H1 (cell line): ENCODE results near the gene ATP6V0E2. TPM values are rescaled to one million over a fixed set of nuclear protein-coding genes. Genes with fewer than 3 reads are reported as not detected.
A peak's percentile ranks its signal among the peaks of the same experiment; 100 is the strongest.

Experiments
- CTCF ChIA-PET: fragments of 300-600 bp; sonication (Branson Sonifier 250); formaldehyde crosslinking; loops from one replicate; lab custom pipeline; 2021; ENCODE audit not compliant: partially characterized antibody; lab: Charles Lee
- POLR2A ChIA-PET: fragments of 300-600 bp; sonication (Branson Sonifier 250); formaldehyde crosslinking; loops from one replicate; lab custom pipeline; 2021; ENCODE audit warnings: inconsistent platforms; ENCODE audit not compliant: partially characterized antibody; lab: Charles Lee
- DNase-seq, 2 experiments: peaks; one replicate each; pipeline versions ENCODE4 v3.0.0 to v3.0.0-alpha.2; 2010 to 2022; ENCODE audit warnings: low spot score in 2 of 2, low read depth in 1 of 2, mixed read lengths in 1 of 2
- FAIRE-seq: peaks from 2 replicates; lab custom pipeline; 2011; peaks lifted over from hg19 to GRCh38; lab: Jason Lieb, UNC
- H2AFZ ChIP-seq: 2 replicates; pipeline ENCODE4 v1.8.1; 2012; ENCODE audit warnings: low read length, inconsistent platforms
- H2AK5ac ChIP-seq: 2 replicates; pipeline ENCODE4 v1.6.1; 2013; ENCODE audit warnings: low read depth, low read length
- H2BK120ac ChIP-seq: replicated peaks from 2 replicates; pipeline ENCODE3; 2013; ENCODE audit warnings: low read depth, low read length, inconsistent platforms
- H2BK12ac ChIP-seq: 2 replicates; pipeline ENCODE4 v1.6.1; 2013; ENCODE audit warnings: low read depth, low read length
- H2BK15ac ChIP-seq: 2 replicates; pipeline ENCODE4 v1.6.1; 2013; ENCODE audit warnings: low read length
- H2BK20ac ChIP-seq: 2 replicates; pipeline ENCODE4 v1.6.1; 2013; ENCODE audit warnings: low read length
- H2BK5ac ChIP-seq: 2 replicates; pipeline ENCODE4 v1.6.1; 2013; ENCODE audit warnings: low read depth, low read length
- H3K14ac ChIP-seq: 2 replicates; pipeline ENCODE4 v1.6.1; 2013; ENCODE audit warnings: inconsistent platforms; ENCODE audit not compliant: insufficient read length
- H3K18ac ChIP-seq: 2 replicates; pipeline ENCODE4 v1.6.1; 2013; ENCODE audit warnings: low read length; ENCODE audit errors: extremely low read depth
- H3K23ac ChIP-seq: 2 replicates; pipeline ENCODE4 v1.6.1; 2013; ENCODE audit warnings: inconsistent platforms; ENCODE audit not compliant: insufficient read length
- H3K23me2 ChIP-seq: 2 replicates; pipeline ENCODE4 v1.6.1; 2013; ENCODE audit warnings: low read depth, low read length
- H3K27ac ChIP-seq: 2 replicates; pipeline ENCODE4 v1.6.1; 2011; ENCODE audit warnings: low read depth, low read length, inconsistent platforms
- H3K27me3 ChIP-seq, 4 experiments: replicated peaks in 1 of 4; 1 replicate in 1 of 4; 2 replicates in 3 of 4; pipeline versions ENCODE4 v1.6.1 to v1.8.1; 2011 to 2013; ENCODE audit warnings: low read length in 3 of 4, mild to moderate bottlenecking in 3 of 4, inconsistent platforms in 2 of 4, mixed read lengths in 2 of 4, moderate library complexity in 1 of 4; ENCODE audit not compliant: control insufficient read depth in 3 of 4, insufficient read depth in 3 of 4; ENCODE audit errors: extremely low read depth in 1 of 4
- H3K36me3 ChIP-seq, 4 experiments: 2 replicates each; pipeline versions ENCODE4 v1.6.1 to v1.8.1; 2011 to 2013; ENCODE audit warnings: mild to moderate bottlenecking in 4 of 4, low read length in 3 of 4, moderate library complexity in 2 of 4, control low read depth in 1 of 4, inconsistent platforms in 1 of 4; ENCODE audit not compliant: insufficient read depth in 4 of 4, control insufficient read depth in 2 of 4
- H3K4ac ChIP-seq: replicated peaks from 2 replicates; pipeline ENCODE3; 2013; ENCODE audit warnings: low read length, low read depth, mixed read lengths, inconsistent platforms; ENCODE audit not compliant: insufficient read length
- H3K4me1 ChIP-seq, 4 experiments: replicated peaks in 1 of 4; 1 replicate in 1 of 4; 2 replicates in 3 of 4; pipeline versions ENCODE4 v1.6.1 to v1.8.1; 2011 to 2013; ENCODE audit warnings: low read length in 3 of 4, inconsistent platforms in 2 of 4, mixed read lengths in 1 of 4; ENCODE audit not compliant: insufficient read depth in 4 of 4, control insufficient read depth in 3 of 4
- H3K4me2 ChIP-seq, 2 experiments: 2 replicates each; pipeline versions ENCODE4 v1.6.1 to v1.8.1; 2011 to 2013; ENCODE audit warnings: low read depth in 2 of 2, low read length in 2 of 2, control low read depth in 1 of 2, inconsistent platforms in 1 of 2, mild to moderate bottlenecking in 1 of 2; ENCODE audit not compliant: insufficient read depth in 1 of 2
- H3K4me3 ChIP-seq, 4 experiments: fragments of 200-600, 300-600 bp in 1 of 4; sonication (generic), shearing (Covaris generic), sonication (Bioruptor Twin) in 1 of 4; 2 replicates each; pipeline versions ENCODE4 v1.5.1 to v1.8.1; 2011 to 2016; ENCODE audit warnings: low read length in 4 of 4, low read depth in 3 of 4, control low read depth in 2 of 4, inconsistent platforms in 2 of 4, mild to moderate bottlenecking in 2 of 4, mixed read lengths in 1 of 4, moderate library complexity in 1 of 4; ENCODE audit not compliant: insufficient read depth in 2 of 4; ENCODE audit errors: extremely low read depth in 1 of 4
- H3K56ac ChIP-seq: replicated peaks from 2 replicates; pipeline ENCODE3; 2013; ENCODE audit warnings: low read depth, mild to moderate bottlenecking, mixed read lengths, low read length, inconsistent platforms; ENCODE audit not compliant: insufficient read length
- H3K79me1 ChIP-seq: 2 replicates; pipeline ENCODE4 v1.6.1; 2013; ENCODE audit warnings: low read depth, low read length, control low read depth
- H3K79me2 ChIP-seq, 2 experiments: 2 replicates each; pipeline versions ENCODE4 v1.6.1 to v1.8.1; 2012 to 2013; ENCODE audit warnings: low read length in 2 of 2, mild to moderate bottlenecking in 2 of 2, inconsistent platforms in 1 of 2; ENCODE audit not compliant: insufficient read depth in 2 of 2, control insufficient read depth in 1 of 2
- H3K9ac ChIP-seq, 4 experiments: replicated peaks in 1 of 4; 1 replicate in 1 of 4; 2 replicates in 3 of 4; pipeline versions ENCODE4 v1.6.1 to v1.8.1; 2011 to 2013; ENCODE audit warnings: low read depth in 3 of 4, low read length in 3 of 4, control low read depth in 2 of 4, mild to moderate bottlenecking in 2 of 4, moderate library complexity in 2 of 4, inconsistent platforms in 1 of 4; ENCODE audit errors: extremely low read depth in 1 of 4
- H3K9me3 ChIP-seq, 2 experiments: 2 replicates each; pipeline versions ENCODE4 v1.6.1 to v1.8.1; 2012 to 2013; ENCODE audit warnings: mild to moderate bottlenecking in 2 of 2, moderate library complexity in 2 of 2, control low read depth in 1 of 2, inconsistent platforms in 1 of 2, low read depth in 1 of 2, low read length in 1 of 2, mixed read lengths in 1 of 2; ENCODE audit not compliant: insufficient read depth in 2 of 2
- H4K20me1 ChIP-seq, 2 experiments: replicated peaks in 1 of 2; 2 replicates each; pipeline versions ENCODE3 to v1.8.1; 2011 to 2013; ENCODE audit warnings: inconsistent platforms in 2 of 2, low read length in 2 of 2, mild to moderate bottlenecking in 1 of 2; ENCODE audit not compliant: insufficient read depth in 2 of 2, control insufficient read depth in 1 of 2
- H4K5ac ChIP-seq: 2 replicates; pipeline ENCODE4 v1.6.1; 2013; ENCODE audit warnings: low read length, low read depth, mixed read lengths, inconsistent platforms; ENCODE audit not compliant: insufficient read length
- H4K8ac ChIP-seq: 2 replicates; pipeline ENCODE4 v1.8.0; 2013; ENCODE audit warnings: mild to moderate bottlenecking, moderate library complexity, low read length, inconsistent platforms; ENCODE audit not compliant: insufficient read depth; ENCODE audit errors: extremely low read depth
- H4K91ac ChIP-seq: replicated peaks from 2 replicates; pipeline ENCODE3; 2013; ENCODE audit warnings: low read length, mixed read lengths, inconsistent platforms; ENCODE audit not compliant: insufficient read length
- EP300 ChIP-seq, 2 experiments: IDR thresholded peaks; 1 replicate in 1 of 2; 2 replicates in 1 of 2; pipeline ENCODE4 v1.6.1; 2011 to 2012; ENCODE audit warnings: low read depth in 2 of 2, low read length in 2 of 2, mild to moderate bottlenecking in 2 of 2, borderline replicate concordance in 1 of 2, inconsistent platforms in 1 of 2, moderate library complexity in 1 of 2
- WGBS, 2 experiments: shearing (Covaris generic) in 1 of 2; methylation state at CpG; one replicate each; pipeline versions ENCODE4 v1.1.6 to v1.1.7; 2013 to 2015; ENCODE audit warnings: low lambda C conversion rate in 2 of 2, mixed read lengths in 2 of 2, inconsistent platforms in 1 of 2, low coverage in 1 of 2, missing lambda C conversion rate in 1 of 2; ENCODE audit not compliant: insufficient replicate concordance in 2 of 2, insufficient coverage in 1 of 2, insufficient read length in 1 of 2; ENCODE audit errors: extremely low coverage in 1 of 2, missing lambda C conversion rate in 1 of 2; 5-methylcytosine and 5-hydroxymethylcytosine counted together
- polyA plus RNA-seq, 7 experiments: library from polyadenylated mRNA; depleted of rRNA in 3 of 7; stranded (reverse) in 5 of 7; unstranded in 2 of 7; fragments of >200 nt in 5 of 7; fragments of 200-250 nt in 2 of 7; gene quantifications; 1 replicate in 5 of 7; 2 replicates in 1 of 7; 4 replicates in 1 of 7; pipeline versions ENCODE4 v1.2.1 to v1.2.3, GENCODE V29; 2011 to 2013; ENCODE audit warnings: missing spikeins in 2 of 7, mixed read lengths in 2 of 7
- total RNA-seq: library from RNA; stranded (reverse); fragmentation: NEBNext Ultra II Directional; extraction: Animal tissue kit (Norgen Biotek cat#: 25700); gene quantifications from 2 replicates; pipeline ENCODE4 v1.2.1, GENCODE V29; 2021

The ATP6V0E2 gene
- total and polyA plus RNA-seq, 2 of the 8 experiments (the other 6 are each of a cell fraction or from before 2014, with no cell fraction given): 26.1 to 47.9 TPM

DNA sequence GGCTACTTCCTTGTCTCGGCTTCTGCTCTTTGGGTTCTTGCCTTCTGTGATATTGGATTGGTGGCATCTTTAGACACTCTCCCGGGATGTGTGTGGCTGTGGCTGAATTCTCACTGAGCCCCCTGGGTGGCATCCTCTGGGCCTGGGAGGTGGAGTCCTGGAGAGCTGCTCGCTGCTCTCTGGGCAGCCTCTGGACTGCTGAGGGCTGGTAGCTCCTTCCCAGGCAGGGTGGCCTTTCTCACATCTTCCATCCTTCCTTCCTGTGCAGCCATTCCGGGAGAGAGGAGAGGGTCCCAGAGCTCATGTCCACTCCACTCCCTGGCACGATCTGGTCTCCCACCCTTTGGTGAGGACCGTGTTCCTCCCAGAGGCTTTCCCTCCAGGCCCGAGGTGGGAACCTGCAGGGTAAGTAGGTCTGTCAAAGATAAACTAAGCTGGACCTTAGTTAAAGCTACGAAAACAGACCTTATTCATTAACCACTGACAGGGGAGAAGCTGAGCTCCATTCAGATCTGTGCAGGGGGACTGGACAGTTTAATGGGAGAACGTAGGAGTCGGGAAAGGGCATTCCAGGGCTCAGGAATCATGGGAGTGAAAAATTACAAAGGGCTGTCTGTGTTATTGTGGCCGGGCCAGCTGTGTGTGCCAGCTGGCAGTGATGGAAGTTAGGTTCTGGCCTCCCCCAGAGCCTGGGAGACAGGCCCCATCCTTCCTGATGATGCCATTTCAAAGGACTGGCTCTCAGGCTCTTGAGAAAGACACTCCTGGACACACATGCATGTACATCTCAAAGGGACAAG is 8.7 kb downstream of the ATP6V0E2 start:
- POLR2A ChIA-PET: no interaction called here
- H3K9ac ChIP-seq: no peak overlapping the region
- H3K27me3 ChIP-seq: no peaks in the 10 kb centered on the region
- CTCF ChIA-PET: interaction anchor here (0.7 to 7.0 kb wide), 11 partner anchors 8 to 119 kb away, joined by 3 to 68 read pairs (median 6); no protein-coding TSS in a partner anchor
- H4K8ac ChIP-seq: no peak overlapping the region
- H2BK15ac ChIP-seq: no peak overlapping the region; the same call in 1 of the 2 replicates
- no peak overlapping the region for H2BK20ac ChIP-seq
- no peak overlapping the region for H2BK5ac ChIP-seq
- peak overlapping the region; percentile 0; the same call in 1 of the 2 replicates for H2BK12ac ChIP-seq
- no peaks in the 10 kb centered on the region for H3K79me2 ChIP-seq
- H3K36me3 ChIP-seq: no peaks in the 10 kb centered on the region; a peak in 1 of 8 replicates
- no peaks in the 10 kb centered on the region for H3K9me3 ChIP-seq
- H3K4me2 ChIP-seq: no peak overlapping the region
- H3K27ac ChIP-seq: no peak overlapping the region
- no peak for FAIRE-seq
- no peak overlapping the region for H4K91ac ChIP-seq
- TF ChIP-seq EP300 (IDR thresholded peaks at IDR 0.05; ENCODE audit: borderline replicate concordance in 1 of 2, low read depth in 2 of 2, low read length in 2 of 2): no peak
- TF ChIP-seq, all 59 proteins: peak for 0
- H2AK5ac ChIP-seq: no peak overlapping the region
- H3K4ac ChIP-seq: no peak overlapping the region
- H3K18ac ChIP-seq: no peak overlapping the region
- H2BK120ac ChIP-seq: no peak overlapping the region
- no peak overlapping the region for H2AFZ ChIP-seq
- no peak overlapping the region for H3K14ac ChIP-seq
- H3K4me3 ChIP-seq: no peak overlapping the region
- peaks cover 0 to 1% of the 10 kb centered on the region in 2 experiments for H4K20me1 ChIP-seq
- DNase-seq: no peak
- no peak overlapping the region for H4K5ac ChIP-seq
- H3K23me2 ChIP-seq: no peaks in the 10 kb centered on the region
- H3K4me1 ChIP-seq: peaks cover 5 to 9% (median 5%) of the 10 kb centered on the region in 4 experiments; a peak in 6 of 7 replicates
- H3K23ac ChIP-seq: no peak overlapping the region
- H3K79me1 ChIP-seq: no peaks in the 10 kb centered on the region
- H3K56ac ChIP-seq: no peak overlapping the region
- 89% methylated on average over 11 of the region's 11 CpGs; no CpG with 5 or more reads in 1 of the 2 experiments for WGBS, 2 experiments
